BLaER1 (cell line): ENCODE measurements around the gene TRPV6.
A peak's percentile ranks its signal among the peaks of the same experiment; 100 is the strongest.

ENCODE experiments used
- H3K27ac ChIP-seq: shearing (Covaris generic); formaldehyde crosslinking; 2 replicates; pipeline ENCODE4 v1.8.1; 2022
- H3K27me3 ChIP-seq: shearing (Covaris generic); formaldehyde crosslinking; 2 replicates; pipeline ENCODE4 v1.8.1; 2022
- H3K36me3 ChIP-seq: shearing (Covaris generic); formaldehyde crosslinking; 2 replicates; pipeline ENCODE4 v1.8.1; 2022
- H3K4me1 ChIP-seq: shearing (Covaris generic); formaldehyde crosslinking; 2 replicates; pipeline ENCODE4 v1.8.1; 2022
- H3K4me2 ChIP-seq: shearing (Covaris generic); formaldehyde crosslinking; 2 replicates; pipeline ENCODE4 v1.8.1; 2022
- H3K4me3 ChIP-seq: shearing (Covaris generic); formaldehyde crosslinking; 2 replicates; pipeline ENCODE4 v1.8.1; 2022
- H3K9ac ChIP-seq: shearing (Covaris generic); formaldehyde crosslinking; 2 replicates; pipeline ENCODE4 v1.8.1; 2022
- H3K9me3 ChIP-seq: shearing (Covaris generic); formaldehyde crosslinking; 2 replicates; pipeline ENCODE4 v1.8.1; 2022
- H4K20me1 ChIP-seq: shearing (Covaris generic); formaldehyde crosslinking; 2 replicates; pipeline ENCODE4 v1.8.1; 2022
- Cebpa-rat ChIP-seq: shearing (Covaris generic); IDR thresholded peaks from 2 replicates; pipeline ENCODE4 v1.8.1; 2022

TRPV6 gene

DNA sequence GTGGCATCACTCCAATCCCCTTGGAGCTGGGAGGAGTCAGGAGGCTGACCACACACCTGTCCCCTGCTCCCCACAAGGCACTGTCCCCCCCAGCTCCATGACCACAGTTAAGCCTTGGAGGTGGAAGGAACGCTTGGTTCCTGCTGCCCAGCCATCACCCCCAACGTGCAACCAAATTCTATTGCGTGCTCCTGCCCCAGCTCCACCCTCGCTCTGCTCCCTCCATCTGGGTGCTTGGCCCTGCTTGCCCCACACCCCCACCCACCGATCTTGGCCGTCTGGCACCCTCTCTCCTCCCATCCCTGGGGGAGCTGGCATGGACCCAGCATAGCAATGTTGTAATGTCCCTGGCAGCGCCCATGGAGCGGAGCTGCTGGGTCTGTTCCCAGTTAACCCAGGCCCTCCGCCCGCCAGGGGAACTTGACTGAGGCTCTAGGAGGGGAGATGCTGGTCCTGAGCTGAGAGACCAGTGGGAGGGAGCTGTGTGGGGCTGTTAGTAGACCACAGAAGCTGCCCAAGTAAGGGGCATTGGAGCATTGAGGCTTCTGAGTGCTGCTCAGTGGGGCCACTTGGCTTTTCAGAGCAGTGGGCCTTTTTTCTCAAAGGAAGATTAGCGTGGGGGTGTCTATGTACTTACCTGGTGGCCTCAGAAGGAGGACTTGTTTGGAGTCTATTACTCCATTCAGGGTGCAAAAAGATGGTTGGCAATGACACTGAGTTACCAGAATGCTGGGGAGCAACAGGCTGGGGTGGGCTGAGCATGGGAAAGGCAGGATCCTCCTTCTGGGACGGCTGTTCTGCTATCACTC, 29.6 kb downstream of the TRPV6 start:
- Histone ChIP-seq H4K20me1 (no peaks in the 10 kb centered on the region), H3K4me2 (peak overlapping the region; percentile 97), H3K4me1 (peaks cover 27% of the 10 kb centered on the region), H3K27me3 (no peaks in the 10 kb centered on the region), H3K27ac (no peak overlapping the region), H3K9ac (no peak overlapping the region), H3K9me3 (no peaks in the 10 kb centered on the region), H3K4me3 (peak overlapping the region; percentile 87), H3K36me3 (no peaks in the 10 kb centered on the region)
- no peak for TF ChIP-seq Cebpa-rat

GRCh38 chr7:142855114-142855743, 30.3 kb downstream of the TRPV6 start:
- H3K4me3 ChIP-seq: peak overlapping the region; percentile 87
- no peak for TF ChIP-seq Cebpa-rat
- peak overlapping the region; percentile 77 for H3K27ac ChIP-seq
- H3K4me2 ChIP-seq: peak overlapping the region; percentile 97
- no peaks in the 10 kb centered on the region for H3K36me3 ChIP-seq
- H3K4me1 ChIP-seq: peaks cover 27% of the 10 kb centered on the region
- no peaks in the 10 kb centered on the region for H4K20me1 ChIP-seq
- H3K9me3 ChIP-seq: no peaks in the 10 kb centered on the region
- H3K9ac ChIP-seq: peak overlapping the region; percentile 82
- no peaks in the 10 kb centered on the region for H3K27me3 ChIP-seq

DNA sequence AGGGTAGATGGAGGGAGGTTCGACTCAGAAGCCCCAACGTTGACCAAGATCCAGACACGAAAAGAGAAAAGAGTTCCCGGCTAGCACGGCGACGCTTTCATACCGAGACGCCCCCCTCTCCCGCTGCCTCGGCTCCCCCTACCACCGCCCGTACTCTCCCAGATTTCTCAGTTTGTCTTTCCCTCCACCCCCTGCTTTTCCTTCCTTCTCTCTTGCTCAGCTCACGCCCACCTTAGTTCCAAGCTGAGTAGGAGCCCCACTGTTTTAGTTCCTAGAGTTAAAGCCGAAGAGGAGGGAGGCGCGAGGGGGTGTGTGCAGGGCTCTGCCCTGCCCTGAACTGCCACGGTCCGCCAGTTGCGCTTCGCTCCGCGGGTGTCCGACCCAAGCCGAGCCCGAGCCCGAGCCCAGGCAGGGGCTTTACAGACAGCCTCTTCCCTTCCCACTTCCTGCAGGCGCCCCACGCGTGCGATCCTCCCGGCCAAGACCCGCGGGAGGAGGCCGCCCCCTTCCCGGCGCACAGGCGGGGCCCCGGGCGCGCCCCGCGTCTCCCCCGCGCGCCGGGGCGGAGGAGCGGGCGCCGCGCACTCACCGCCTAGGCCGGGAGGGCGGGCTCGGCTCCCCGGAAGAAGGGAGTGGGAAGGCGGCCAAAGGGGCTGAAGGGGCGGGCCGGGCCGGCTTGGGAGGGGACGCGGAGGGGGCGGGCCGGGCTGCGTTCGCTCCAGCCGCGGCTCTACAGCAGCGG, 31.0 kb downstream of the TRPV6 start, which contains the start of gene EPHB6:
Gene EPHB6, plus strand, starts transcription at position 705 of the 742 bp plus-strand sequence. CDS start 8,152 bp downstream, outside the sequence.
- Histone ChIP-seq H3K9me3 (no peaks in the 10 kb centered on the region), H3K4me3 (peak within 1 kb of the TSS; percentile 87), H4K20me1 (no peaks in the 10 kb centered on the region), H3K4me1 (peaks cover 27% of the 10 kb centered on the region), H3K36me3 (no peaks in the 10 kb centered on the region), H3K9ac (peak within 1 kb of the TSS; percentile 82), H3K4me2 (peak within 1 kb of the TSS; percentile 97), H3K27ac (peak within 1 kb of the TSS; percentile 77), H3K27me3 (no peaks in the 10 kb centered on the region)
- no peak for TF ChIP-seq Cebpa-rat

- Histone ChIP-seq H3K4me1 (peaks cover 27% of the 10 kb centered on the region), H3K27ac (peak overlapping the region; percentile 77; the same call in 1 of the 2 replicates)
These were observed 31.7 kb downstream of the TRPV6 start for GRCh38 chr7:142853739-142854371.

DNA sequence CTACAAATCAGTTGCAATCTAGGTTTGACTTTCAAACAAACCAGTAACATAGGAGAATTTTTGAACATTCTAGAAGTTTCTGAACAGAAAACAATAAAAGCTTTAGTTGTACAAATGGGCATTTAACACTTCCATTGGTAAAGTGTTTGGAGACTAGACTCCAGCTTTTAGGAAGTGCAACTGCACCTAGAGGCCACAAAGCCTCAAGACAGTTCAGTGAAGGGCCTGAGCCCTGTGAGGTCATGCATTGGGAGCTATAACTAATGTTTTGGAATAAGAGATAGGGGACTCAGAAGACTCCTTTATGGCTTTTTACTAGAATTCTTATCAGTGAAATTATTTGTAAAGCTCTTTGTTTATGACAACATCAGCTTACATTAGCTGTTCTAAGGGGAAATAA, 33.6 kb downstream of the TRPV6 start:
- TF ChIP-seq Cebpa-rat: no peak
- H3K9ac ChIP-seq: no peak overlapping the region
- H3K36me3 ChIP-seq: no peaks in the 10 kb centered on the region
- H3K27ac ChIP-seq: no peak overlapping the region
- no peak overlapping the region for H3K4me2 ChIP-seq
- peaks cover 18% of the 10 kb centered on the region for H3K4me1 ChIP-seq
- no peaks in the 10 kb centered on the region for H3K9me3 ChIP-seq
- no peaks in the 10 kb centered on the region for H4K20me1 ChIP-seq
- no peak overlapping the region for H3K4me3 ChIP-seq
- no peaks in the 10 kb centered on the region for H3K27me3 ChIP-seq

More at GRCh38 chr7:142853739-142854371, 31.7 kb downstream of the TRPV6 start:
- TF ChIP-seq Cebpa-rat: no peak
- peak overlapping the region; percentile 82 for H3K9ac ChIP-seq
- no peaks in the 10 kb centered on the region for H3K27me3 ChIP-seq
- no peaks in the 10 kb centered on the region for H3K36me3 ChIP-seq
- peak overlapping the region; percentile 87 for H3K4me3 ChIP-seq
- H3K4me2 ChIP-seq: peak overlapping the region; percentile 97
- no peaks in the 10 kb centered on the region for H4K20me1 ChIP-seq
- no peaks in the 10 kb centered on the region for H3K9me3 ChIP-seq

DNA sequence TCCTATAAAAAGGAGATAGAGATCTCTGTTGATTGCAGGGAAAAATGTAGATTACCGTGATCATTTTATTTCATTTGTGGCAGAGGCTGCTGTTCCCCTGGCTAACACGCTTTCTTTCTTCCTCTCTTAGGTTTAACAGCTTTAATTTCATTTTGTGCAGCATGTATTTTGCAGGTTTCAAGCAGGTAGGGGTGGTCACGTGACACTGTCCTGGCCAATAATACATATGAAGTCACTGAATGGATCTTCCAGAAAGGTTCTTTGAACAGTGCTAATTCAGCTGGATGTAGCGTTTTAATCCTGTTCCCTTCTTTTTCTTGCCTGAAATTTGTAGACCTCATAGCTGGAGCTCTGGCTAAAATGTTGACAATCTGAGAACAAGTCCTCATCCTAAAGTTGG, 34.3 kb downstream of the TRPV6 start:
- H3K9ac ChIP-seq: no peak overlapping the region
- no peaks in the 10 kb centered on the region for H3K36me3 ChIP-seq
- no peak for TF ChIP-seq Cebpa-rat
- no peaks in the 10 kb centered on the region for H3K27me3 ChIP-seq
- no peaks in the 10 kb centered on the region for H4K20me1 ChIP-seq
- no peak overlapping the region for H3K4me2 ChIP-seq
- peaks cover 12% of the 10 kb centered on the region for H3K4me1 ChIP-seq
- no peak overlapping the region for H3K4me3 ChIP-seq
- H3K9me3 ChIP-seq: no peaks in the 10 kb centered on the region
- H3K27ac ChIP-seq: no peak overlapping the region

GRCh38 chr7:142847353-142847752, 38.2 kb downstream of the TRPV6 start:
- Histone ChIP-seq H3K4me2 (no peak overlapping the region), H3K27me3 (no peaks in the 10 kb centered on the region), H3K36me3 (no peaks in the 10 kb centered on the region), H3K9ac (no peak overlapping the region), H3K4me1 (no peaks in the 10 kb centered on the region), H3K27ac (no peak overlapping the region), H4K20me1 (no peaks in the 10 kb centered on the region), H3K4me3 (no peak overlapping the region), H3K9me3 (no peaks in the 10 kb centered on the region)
- TF ChIP-seq Cebpa-rat: no peak

- Histone ChIP-seq H3K27me3 (no peaks in the 10 kb centered on the region), H3K4me1 (no peaks in the 10 kb centered on the region), H3K9ac (no peak overlapping the region), H3K36me3 (no peaks in the 10 kb centered on the region), H3K27ac (no peak overlapping the region), H3K4me3 (no peak overlapping the region), H3K4me2 (no peak overlapping the region), H3K9me3 (no peaks in the 10 kb centered on the region), H4K20me1 (no peaks in the 10 kb centered on the region)
- no peak for TF ChIP-seq Cebpa-rat
These were observed 43.2 kb downstream of the TRPV6 start for GRCh38 chr7:142842251-142842766.

GRCh38 chr7:142838461-142839213, 46.9 kb downstream of the TRPV6 start:
- H3K9me3 ChIP-seq: no peaks in the 10 kb centered on the region
- no peak overlapping the region for H3K4me2 ChIP-seq
- no peak overlapping the region for H3K9ac ChIP-seq
- H3K4me3 ChIP-seq: no peak overlapping the region
- no peaks in the 10 kb centered on the region for H3K36me3 ChIP-seq
- no peaks in the 10 kb centered on the region for H4K20me1 ChIP-seq
- H3K4me1 ChIP-seq: no peaks in the 10 kb centered on the region
- TF ChIP-seq Cebpa-rat: no peak
- H3K27me3 ChIP-seq: no peaks in the 10 kb centered on the region
- no peak overlapping the region for H3K27ac ChIP-seq
